KG1 (cell line): Measurements from ENCODE around the gene USO1.
A peak's percentile ranks its signal among the peaks of the same experiment; 100 is the strongest.
"Not testable (repeated sequence)": the region's sequence is repeated elsewhere in the genome, so short reads cannot be mapped to it uniquely, and the experiment has no call there.

ENCODE experiments used
- DNase-seq: peaks from one replicate; lab custom pipeline; 2025; lab: John Stamatoyannopoulos, UW

Gene USO1

GRCh38 chr4:75715105-75715799 is 9.1 kb upstream of the USO1 start:
- no peak for DNase-seq

GRCh38 chr4:75716054-75716453 is 8.3 kb upstream of the USO1 start:
- DNase-seq = not testable (repeated sequence)

GRCh38 chr4:75717408-75717807 is 7.0 kb upstream of the USO1 start:
- DNase-seq = no peak

GRCh38 chr4:75718529-75718928 is 5.8 kb upstream of the USO1 start:
- DNase-seq = no peak

GRCh38 chr4:75722417-75722816 is 2.0 kb upstream of the USO1 start:
- no peak for DNase-seq

GRCh38 chr4:75723163-75724065 is 963 bp upstream of the USO1 start:
- DNase-seq = no peak

GRCh38 chr4:75724867-75725724 is 719 bp downstream of the USO1 start:
- DNase-seq = peak; percentile 37

- not testable (repeated sequence) for DNase-seq
These were observed 1.7 kb downstream of the USO1 start for GRCh38 chr4:75725942-75726538.

- no peak for DNase-seq
These were observed 2.2 kb downstream of the USO1 start for GRCh38 chr4:75726577-75726976.

GRCh38 chr4:75727073-75727472 is 2.7 kb downstream of the USO1 start:
- DNase-seq = no peak

GRCh38 chr4:75729836-75730235 is 5.5 kb downstream of the USO1 start:
- no peak for DNase-seq

- DNase-seq = no peak
These were observed 9.0 kb downstream of the USO1 start for GRCh38 chr4:75733369-75733768.

- no peak for DNase-seq
These were observed 11.1 kb downstream of the USO1 start for GRCh38 chr4:75735525-75735924.

- no peak for DNase-seq
These were observed 12.5 kb downstream of the USO1 start for GRCh38 chr4:75736862-75737261.

- DNase-seq = no peak
These were observed 13.0 kb downstream of the USO1 start for GRCh38 chr4:75737398-75737797.

- no peak for DNase-seq
These were observed 16.6 kb downstream of the USO1 start for GRCh38 chr4:75741027-75741426.

GRCh38 chr4:75742451-75742850 is 18.1 kb downstream of the USO1 start:
- no peak for DNase-seq

- DNase-seq = no peak
These were observed 20.8 kb downstream of the USO1 start for GRCh38 chr4:75745161-75745560.

- DNase-seq = no peak
These were observed 21.4 kb downstream of the USO1 start for GRCh38 chr4:75745721-75746199.

- DNase-seq = no peak
These were observed 28.3 kb downstream of the USO1 start for GRCh38 chr4:75752637-75753036.

GRCh38 chr4:75769036-75769435 is 44.7 kb downstream of the USO1 start:
- DNase-seq = no peak

- no peak for DNase-seq
These were observed 47.2 kb downstream of the USO1 start for GRCh38 chr4:75771607-75772006.
